Measurements from ENCODE around the gene KDM2A.

The KDM2A gene

DNA sequence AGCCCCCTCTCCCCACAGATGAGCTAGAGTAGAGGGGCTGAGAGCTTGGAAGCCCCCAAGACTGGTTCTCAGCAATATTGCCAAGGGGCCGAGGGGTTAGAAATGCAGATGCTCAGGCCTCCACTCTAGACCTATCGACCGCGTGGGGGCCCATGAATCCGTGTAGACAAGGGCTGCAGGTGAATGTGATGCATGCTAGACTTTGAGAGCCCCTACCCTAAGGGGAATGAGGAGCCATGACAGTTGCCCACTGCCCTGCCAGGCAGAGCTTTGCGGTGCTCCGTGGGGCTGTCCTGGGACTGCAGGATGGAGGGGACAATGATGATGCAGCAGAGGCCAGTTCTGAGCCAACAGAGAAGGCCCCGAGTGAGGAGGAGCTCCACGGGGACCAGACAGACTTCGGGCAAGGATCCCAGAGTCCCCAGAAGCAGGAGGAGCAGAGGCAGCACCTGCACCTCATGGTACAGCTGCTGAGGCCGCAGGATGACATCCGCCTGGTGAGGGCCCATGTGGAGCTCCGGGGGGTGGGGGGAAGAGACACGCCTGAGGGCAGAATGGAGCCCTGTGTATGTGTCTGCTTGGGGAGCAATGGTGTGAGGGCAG is 185.5 kb downstream of the KDM2A start:
- no peak for DNase-seq

DNA sequence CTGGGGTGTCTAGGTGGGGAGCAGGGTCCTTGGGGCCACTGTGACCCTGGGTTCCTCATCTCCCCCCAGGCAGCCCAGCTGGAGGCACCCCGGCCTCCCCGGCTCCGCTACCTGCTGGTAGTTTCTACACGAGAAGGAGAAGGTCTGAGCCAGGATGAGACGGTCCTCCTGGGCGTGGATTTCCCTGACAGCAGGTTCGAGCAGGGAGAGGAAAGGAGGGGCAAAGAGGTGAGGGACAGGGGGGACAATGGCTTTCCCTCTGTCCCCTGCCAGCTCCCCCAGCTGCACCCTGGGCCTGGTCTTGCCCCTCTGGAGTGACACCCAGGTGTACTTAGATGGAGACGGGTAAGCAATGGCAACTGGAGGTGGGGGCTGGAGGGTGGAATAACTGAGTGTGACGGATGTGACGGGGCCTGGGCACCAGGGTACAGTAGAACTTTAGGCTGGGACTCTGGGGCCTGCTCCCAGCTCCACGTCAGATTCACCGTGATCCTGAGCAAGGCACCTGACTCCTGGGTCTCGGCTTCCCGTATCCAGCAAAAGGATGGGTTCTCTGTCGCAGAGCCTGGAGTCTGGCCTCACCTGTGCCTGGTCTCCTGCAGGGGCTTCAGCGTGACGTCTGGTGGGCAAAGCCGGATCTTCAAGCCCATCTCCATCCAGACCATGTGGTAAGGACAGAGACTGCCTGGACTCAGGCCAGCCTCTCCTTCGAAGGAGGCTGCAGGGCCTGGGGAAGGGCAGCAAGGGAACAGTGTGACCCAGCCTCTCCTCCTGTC is 187.9 kb downstream of the KDM2A start:
- DNase-seq = no peak

DNA sequence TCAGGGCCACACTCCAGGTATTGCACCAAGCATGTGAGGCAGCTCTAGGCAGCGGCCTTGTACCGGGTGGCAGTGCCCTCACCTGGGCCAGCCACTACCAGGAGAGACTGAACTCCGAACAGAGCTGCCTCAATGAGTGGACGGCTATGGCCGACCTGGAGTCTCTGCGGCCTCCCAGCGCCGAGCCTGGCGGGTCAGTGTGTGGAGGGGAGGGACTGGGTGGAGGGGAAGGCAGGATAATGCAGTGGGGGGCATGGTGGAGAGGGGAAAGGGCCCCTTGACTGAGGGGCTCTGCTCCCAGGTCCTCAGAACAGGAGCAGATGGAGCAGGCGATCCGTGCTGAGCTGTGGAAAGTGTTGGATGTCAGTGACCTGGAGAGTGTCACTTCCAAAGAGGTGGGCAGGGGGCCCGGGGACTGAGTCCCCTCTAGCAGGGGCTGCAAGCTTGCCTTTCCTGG is 188.5 kb downstream of the KDM2A start:
- no peak for DNase-seq
